Measurements from ENCODE around the gene ZSCAN2. TPM values are rescaled to one million over a fixed set of nuclear protein-coding genes. Genes with fewer than 3 reads are reported as not detected.

ZSCAN2 gene
- total RNA-seq, 1 experiment from 2014 or later = 9.7 TPM

- Histone ChIP-seq H3K9me3 (ENCODE audit: insufficient read depth, low read depth) (no peaks in the 10 kb centered on the region), H3K79me2 (ENCODE audit: low read depth) (0 out of 2 replicates have a peak, but pooled peaks cover 4% of the 10 kb centered on the region), H3K27me3 (ENCODE audit: insufficient read depth, low read depth) (no peaks in the 10 kb centered on the region), H4K20me1 (ENCODE audit: insufficient read depth) (no peaks in the 10 kb centered on the region), H3K36me3 (ENCODE audit: low read depth) (no peaks in the 10 kb centered on the region), H3F3A (ENCODE audit: insufficient read depth, low read depth) (peaks cover 13% of the 10 kb centered on the region; the same call in 1 of the 2 replicates), H3K4me3 (peak overlapping the region; percentile 88), H3K4me2 (peak overlapping the region; percentile 95), H3K4me1 (replicated peaks; ENCODE audit: insufficient read depth) (peaks cover 6% of the 10 kb centered on the region), H3K27ac (peak overlapping the region; percentile 24; the same call in 1 of the 2 replicates), H3K9me2 (ENCODE audit: insufficient read depth) (no peaks in the 10 kb centered on the region), H2AFZ (peak overlapping the region; percentile 98)
- CTCF ChIA-PET = no interaction called here
- POLR2A ChIA-PET (ENCODE audit: unreplicated experiment) = interaction anchor here (0.6 kb wide), 1 partner anchor 1832 kb away, joined by 3 read pairs; no protein-coding TSS in a partner anchor
- peak; percentile 76 to 78 for DNase-seq
- BruUV-seq (replicated peaks) = no TSS peak
- TF ChIP-seq, protein P1, sequence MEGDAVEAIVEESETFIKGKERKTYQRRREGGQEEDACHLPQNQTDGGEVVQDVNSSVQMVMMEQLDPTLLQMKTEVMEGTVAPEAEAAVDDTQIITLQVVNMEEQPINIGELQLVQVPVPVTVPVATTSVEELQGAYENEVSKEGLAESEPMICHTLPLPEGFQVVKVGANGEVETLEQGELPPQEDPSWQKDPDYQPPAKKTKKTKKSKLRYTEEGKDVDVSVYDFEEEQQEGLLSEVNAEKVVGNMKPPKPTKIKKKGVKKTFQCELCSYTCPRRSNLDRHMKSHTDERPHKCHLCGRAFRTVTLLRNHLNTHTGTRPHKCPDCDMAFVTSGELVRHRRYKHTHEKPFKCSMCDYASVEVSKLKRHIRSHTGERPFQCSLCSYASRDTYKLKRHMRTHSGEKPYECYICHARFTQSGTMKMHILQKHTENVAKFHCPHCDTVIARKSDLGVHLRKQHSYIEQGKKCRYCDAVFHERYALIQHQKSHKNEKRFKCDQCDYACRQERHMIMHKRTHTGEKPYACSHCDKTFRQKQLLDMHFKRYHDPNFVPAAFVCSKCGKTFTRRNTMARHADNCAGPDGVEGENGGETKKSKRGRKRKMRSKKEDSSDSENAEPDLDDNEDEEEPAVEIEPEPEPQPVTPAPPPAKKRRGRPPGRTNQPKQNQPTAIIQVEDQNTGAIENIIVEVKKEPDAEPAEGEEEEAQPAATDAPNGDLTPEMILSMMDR (conservative IDR thresholded peaks at IDR 0.05) = no peak
- no peak for TF ChIP-seq EZH2 (IDR thresholded peaks at IDR 0.05; ENCODE audit: low read depth)
- intact Hi-C loops (cut with micrococcal nuclease; ENCODE audit: unreplicated experiment) = loop anchor here (2.0 to 5.0 kb wide), 5 partner anchors 30 to 382 kb away; partner anchors contain the start of genes PDE8A, SEC11A and WDR73
These were observed 500 bp upstream of the ZSCAN2 start for GRCh38 chr15:84600331-84600686.

GRCh38 chr15:84601555-84601838 lies 688 bp downstream of the ZSCAN2 start:
- Histone ChIP-seq H3K4me3 (peak overlapping the region; percentile 88), H4K20me1 (ENCODE audit: insufficient read depth) (no peaks in the 10 kb centered on the region), H3K4me1 (replicated peaks; ENCODE audit: insufficient read depth) (peaks cover 6% of the 10 kb centered on the region), H3K27me3 (ENCODE audit: insufficient read depth, low read depth) (no peaks in the 10 kb centered on the region), H2AFZ (peak overlapping the region; percentile 98), H3F3A (ENCODE audit: insufficient read depth, low read depth) (peaks cover 13% of the 10 kb centered on the region; the same call in 1 of the 2 replicates), H3K9me3 (ENCODE audit: insufficient read depth, low read depth) (no peaks in the 10 kb centered on the region), H3K9me2 (ENCODE audit: insufficient read depth) (no peaks in the 10 kb centered on the region), H3K4me2 (peak overlapping the region; percentile 95), H3K27ac (no peak overlapping the region), H3K36me3 (ENCODE audit: low read depth) (no peaks in the 10 kb centered on the region), H3K79me2 (ENCODE audit: low read depth) (0 out of 2 replicates have a peak, but pooled peaks cover 4% of the 10 kb centered on the region)
- intact Hi-C loops (cut with micrococcal nuclease; ENCODE audit: unreplicated experiment) = loop anchor here (2.0 to 5.0 kb wide), 5 partner anchors 29 to 381 kb away; partner anchors contain the start of genes PDE8A, SEC11A and WDR73
- no TSS peak for BruUV-seq (replicated peaks)
- ChIA-PET POLR2A (ENCODE audit: unreplicated experiment) (no interaction called here), CTCF (interaction anchor here (0.6 kb wide), 1 partner anchor 15 kb away, joined by 3 read pairs; no protein-coding TSS in a partner anchor)
- TF ChIP-seq, protein P1 (conservative IDR thresholded peaks at IDR 0.05) = no peak
- no peak for DNase-seq

DNA sequence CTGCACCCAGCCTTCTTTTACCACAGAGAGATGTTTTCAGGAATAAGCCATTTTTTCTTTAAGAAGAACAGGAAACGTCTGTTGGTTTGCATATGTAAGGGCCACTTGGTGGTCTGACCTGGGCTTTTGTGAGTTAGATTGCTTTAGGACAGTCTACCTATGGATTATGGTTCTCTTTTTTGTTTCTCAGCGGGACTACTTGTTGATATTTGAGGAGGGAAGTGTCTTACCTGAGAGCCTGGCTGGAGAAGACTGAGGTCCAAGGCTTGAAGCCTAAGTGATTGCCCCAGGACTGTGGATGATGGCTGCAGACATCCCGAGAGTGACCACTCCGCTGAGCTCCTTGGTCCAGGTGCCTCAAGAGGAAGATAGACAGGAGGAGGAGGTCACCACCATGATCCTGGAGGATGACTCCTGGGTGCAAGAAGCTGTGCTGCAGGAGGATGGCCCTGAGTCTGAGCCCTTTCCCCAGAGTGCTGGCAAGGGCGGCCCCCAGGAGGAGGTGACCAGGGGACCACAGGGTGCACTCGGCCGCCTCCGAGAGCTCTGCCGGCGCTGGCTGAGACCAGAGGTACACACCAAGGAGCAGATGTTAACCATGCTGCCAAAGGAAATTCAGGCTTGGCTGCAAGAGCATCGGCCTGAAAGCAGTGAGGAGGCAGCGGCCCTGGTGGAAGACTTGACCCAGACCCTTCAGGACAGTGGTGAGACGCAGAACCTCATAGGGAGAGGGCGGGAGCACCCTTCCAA lies 3.0 kb downstream of the ZSCAN2 start:
- no peaks in the 10 kb centered on the region for H3K9me3 ChIP-seq (ENCODE audit: insufficient read depth, low read depth)
- no peaks in the 10 kb centered on the region for H3K27me3 ChIP-seq (ENCODE audit: insufficient read depth, low read depth)
- no peak overlapping the region for H3K4me2 ChIP-seq
- DNase-seq = no peak
- POLR2A ChIA-PET (ENCODE audit: unreplicated experiment) = no interaction called here
- H3K9me2 ChIP-seq (ENCODE audit: insufficient read depth) = no peaks in the 10 kb centered on the region
- BruUV-seq (replicated peaks) = no TSS peak
- no peak overlapping the region for H3K4me3 ChIP-seq
- peaks cover 6% of the 10 kb centered on the region for H3K4me1 ChIP-seq (replicated peaks; ENCODE audit: insufficient read depth)
- H2AFZ ChIP-seq = no peak overlapping the region
- peaks cover 13% of the 10 kb centered on the region; the same call in 1 of the 2 replicates for H3F3A ChIP-seq (ENCODE audit: insufficient read depth, low read depth)
- H3K36me3 ChIP-seq (ENCODE audit: low read depth) = no peaks in the 10 kb centered on the region
- TF ChIP-seq EZH2 (IDR thresholded peaks at IDR 0.05; ENCODE audit: low read depth) = no peak
- TF ChIP-seq, protein P1 (conservative IDR thresholded peaks at IDR 0.05) = no peak
- H4K20me1 ChIP-seq (ENCODE audit: insufficient read depth) = no peaks in the 10 kb centered on the region
- CTCF ChIA-PET = no interaction called here
- H3K79me2 ChIP-seq (ENCODE audit: low read depth) = 0 out of 2 replicates have a peak, but pooled peaks cover 4% of the 10 kb centered on the region
- intact Hi-C loops (cut with micrococcal nuclease; ENCODE audit: unreplicated experiment) = loop anchor here (5.0 kb wide), 3 partner anchors 113 to 378 kb away; partner anchors contain the start of genes PDE8A and SEC11A
- H3K27ac ChIP-seq = no peak overlapping the region
